T-helper 1 cell treated with Interleukin-12 subunit alpha and Interleukin-12 subunit beta and Interleukin-4 antibody, amounts not matched to agents 30 ng/mL and 1 ng/mL, for 36 hours (primary cell): ENCODE results near the gene COL23A1. TPM values are rescaled to one million over a fixed set of nuclear protein-coding genes. Genes with fewer than 3 reads are reported as not detected.

Experiments used
- total RNA-seq: library from RNA; stranded (reverse); gene quantifications from 2 replicates; pipeline ENCODE4 v1.2.3, GENCODE V29; 2022

Gene COL23A1
- total RNA-seq, 1 donor from 2014 or later, result not detected

Other genes starting within 250 kb of the COL23A1 start
- gene CLK4, start 36.7 kb upstream of the COL23A1 start, total RNA-seq, result 34.1 and 34.9 TPM in 2 replicates
- 9.3 and 9.4 TPM in 2 replicates for gene ZNF354A, start 140.3 kb upstream of the COL23A1 start, total RNA-seq